Parathyroid adenoma (tissue), 2 donors: ENCODE measurements around the gene GALNT3.

Experiments used
- H2AFZ ChIP-seq: fragments of 300-600 bp; sonication (generic); one replicate; pipeline ENCODE4 v1.7.0; 2017; ENCODE audit warnings: antibody characterized with exemption, mild to moderate bottlenecking
- H3K27ac ChIP-seq: fragments of 300-600 bp; sonication (generic); one replicate; pipeline ENCODE4 v1.7.0; 2017
- H3K27me3 ChIP-seq: fragments of 300-600 bp; sonication (generic); one replicate; pipeline ENCODE4 v1.7.0; 2017; ENCODE audit warnings: low read length; ENCODE audit not compliant: control insufficient read depth, insufficient read depth
- H3K36me3 ChIP-seq: fragments of 300-600 bp; sonication (generic); one replicate; pipeline ENCODE4 v1.7.0; 2017; ENCODE audit warnings: low read length; ENCODE audit not compliant: control insufficient read depth, insufficient read depth
- H3K4me1 ChIP-seq: fragments of 300-600 bp; sonication (generic); one replicate; pipeline ENCODE4 v1.7.0; 2017; ENCODE audit warnings: control low read depth
- H3K4me2 ChIP-seq: fragments of 300-600 bp; sonication (generic); one replicate; pipeline ENCODE4 v1.7.0; 2017; ENCODE audit warnings: low read length
- H3K4me3 ChIP-seq: fragments of 300-600 bp; sonication (generic); one replicate; pipeline ENCODE4 v1.7.0; 2017; ENCODE audit warnings: low read depth, low read length
- H3K79me2 ChIP-seq: fragments of 300-600 bp; sonication (generic); one replicate; pipeline ENCODE4 v1.7.0; 2017; ENCODE audit warnings: control low read depth
- H3K9ac ChIP-seq: fragments of 300-600 bp; sonication (generic); one replicate; pipeline ENCODE4 v1.7.0; 2017; ENCODE audit warnings: mild to moderate bottlenecking
- H3K9me3 ChIP-seq: fragments of 300-600 bp; sonication (generic); one replicate; pipeline ENCODE4 v1.7.0; 2017; ENCODE audit warnings: low read length; ENCODE audit not compliant: control insufficient read depth
- TF ChIP-seq, protein P1 (sequence below): fragments of 300-600 bp; sonication (generic); IDR thresholded peaks from one replicate; pipeline ENCODE4 v1.7.0; 2017; ENCODE audit warnings: antibody characterized with exemption, mild to moderate bottlenecking
- donor health status: primary hyperparathyroidism.

The GALNT3 gene

DNA sequence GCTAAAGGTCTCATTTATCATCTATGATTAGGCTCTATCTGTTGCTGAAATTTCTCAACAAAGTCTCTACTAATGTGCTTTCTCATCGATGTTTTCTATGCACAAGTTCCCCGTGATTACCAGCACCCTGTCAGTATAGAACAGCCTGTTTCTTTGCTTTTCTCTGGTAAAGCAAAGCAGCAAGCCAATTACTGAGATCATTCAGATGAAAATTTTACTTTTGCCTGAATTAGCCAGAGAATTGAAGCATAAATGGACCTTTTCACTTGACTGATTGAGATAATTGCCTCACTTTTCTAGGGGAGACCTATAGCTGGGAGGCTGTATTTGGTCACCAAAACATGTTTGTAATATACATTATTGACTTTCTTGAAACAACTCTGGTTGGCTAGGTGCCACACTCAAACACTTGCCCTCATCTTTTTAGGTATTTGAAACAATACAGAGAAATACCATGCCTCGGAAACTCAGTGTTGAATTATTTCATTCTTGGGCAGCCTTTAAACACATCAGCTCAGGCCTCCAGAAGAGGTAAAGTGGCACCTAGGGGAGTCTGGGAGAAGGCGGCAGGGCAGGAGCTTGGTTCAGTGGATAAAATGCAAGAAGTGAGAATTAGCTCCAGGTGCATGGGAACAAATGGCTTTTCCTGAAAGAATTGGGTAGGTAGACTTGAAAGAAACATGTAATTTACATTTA is 96.2 kb downstream of the GALNT3 start:
- Histone ChIP-seq H3K27ac (no peak overlapping the region), H2AFZ (no peak overlapping the region)
- TF ChIP-seq, protein P1, sequence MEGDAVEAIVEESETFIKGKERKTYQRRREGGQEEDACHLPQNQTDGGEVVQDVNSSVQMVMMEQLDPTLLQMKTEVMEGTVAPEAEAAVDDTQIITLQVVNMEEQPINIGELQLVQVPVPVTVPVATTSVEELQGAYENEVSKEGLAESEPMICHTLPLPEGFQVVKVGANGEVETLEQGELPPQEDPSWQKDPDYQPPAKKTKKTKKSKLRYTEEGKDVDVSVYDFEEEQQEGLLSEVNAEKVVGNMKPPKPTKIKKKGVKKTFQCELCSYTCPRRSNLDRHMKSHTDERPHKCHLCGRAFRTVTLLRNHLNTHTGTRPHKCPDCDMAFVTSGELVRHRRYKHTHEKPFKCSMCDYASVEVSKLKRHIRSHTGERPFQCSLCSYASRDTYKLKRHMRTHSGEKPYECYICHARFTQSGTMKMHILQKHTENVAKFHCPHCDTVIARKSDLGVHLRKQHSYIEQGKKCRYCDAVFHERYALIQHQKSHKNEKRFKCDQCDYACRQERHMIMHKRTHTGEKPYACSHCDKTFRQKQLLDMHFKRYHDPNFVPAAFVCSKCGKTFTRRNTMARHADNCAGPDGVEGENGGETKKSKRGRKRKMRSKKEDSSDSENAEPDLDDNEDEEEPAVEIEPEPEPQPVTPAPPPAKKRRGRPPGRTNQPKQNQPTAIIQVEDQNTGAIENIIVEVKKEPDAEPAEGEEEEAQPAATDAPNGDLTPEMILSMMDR, result no peak

More for the DNA sequence above, 96.2 kb downstream of the GALNT3 start:
- H3K79me2 ChIP-seq, result no peaks in the 10 kb centered on the region
- no peaks in the 10 kb centered on the region for H3K9me3 ChIP-seq
- H3K4me1 ChIP-seq, result no peaks in the 10 kb centered on the region
- no peaks in the 10 kb centered on the region for H3K27me3 ChIP-seq
- H3K36me3 ChIP-seq, result no peaks in the 10 kb centered on the region
- no peak overlapping the region for H3K4me2 ChIP-seq
- H3K4me3 ChIP-seq, result no peak overlapping the region
- H3K9ac ChIP-seq, result no peak overlapping the region
